GM21381 (cell line): ENCODE measurements around the gene SLC24A4.
A peak's percentile ranks its signal among the peaks of the same experiment; 100 is the strongest.

ENCODE experiments used
- ATAC-seq: cut with Tn5 transposase; IDR thresholded peaks from one replicate; pipeline ENCODE4 v1.9.1; 2021; ENCODE audit warnings: mild to moderate bottlenecking, moderate library complexity; ENCODE audit not compliant: unreplicated experiment

The SLC24A4 gene

GRCh38 chr14:92495027-92495426, 172.1 kb downstream of the SLC24A4 start:
- ATAC-seq: no peak

GRCh38 chr14:92496191-92496857, 173.4 kb downstream of the SLC24A4 start:
- ATAC-seq: no peak

GRCh38 chr14:92497391-92497790, 174.4 kb downstream of the SLC24A4 start:
- ATAC-seq: no peak

GRCh38 chr14:92499234-92499633, 176.3 kb downstream of the SLC24A4 start:
- ATAC-seq: no peak

- ATAC-seq: no peak
Measured at GRCh38 chr14:92500491-92500941, 177.6 kb downstream of the SLC24A4 start.

GRCh38 chr14:92501891-92502351, 179.0 kb downstream of the SLC24A4 start:
- ATAC-seq: no peak

GRCh38 chr14:92502541-92503286, 179.7 kb downstream of the SLC24A4 start:
- ATAC-seq: no peak

- no peak for ATAC-seq
Measured at GRCh38 chr14:92503756-92504491, 181.0 kb downstream of the SLC24A4 start.

- no peak for ATAC-seq
Measured at GRCh38 chr14:92505826-92506225, 182.9 kb downstream of the SLC24A4 start.

GRCh38 chr14:92506231-92506630, 183.3 kb downstream of the SLC24A4 start:
- no peak for ATAC-seq

GRCh38 chr14:92507174-92507768, 184.3 kb downstream of the SLC24A4 start:
- ATAC-seq: no peak

GRCh38 chr14:92510972-92511371, 188.0 kb downstream of the SLC24A4 start:
- no peak for ATAC-seq

- ATAC-seq: no peak
Measured at GRCh38 chr14:92511453-92512238, 188.7 kb downstream of the SLC24A4 start.

- no peak for ATAC-seq
Measured at GRCh38 chr14:92512807-92513203, 189.8 kb downstream of the SLC24A4 start.

- peak; percentile 65 for ATAC-seq
Measured at GRCh38 chr14:92513204-92513965, 190.4 kb downstream of the SLC24A4 start, which contains the start of gene RIN3. Gene RIN3 (plus strand): TSS chr14:92513781. CDS start chr14:92513933, 152 bp downstream.

GRCh38 chr14:92513966-92514843, 191.2 kb downstream of the SLC24A4 start:
- peak; percentile 32 for ATAC-seq

- ATAC-seq: no peak
Measured at GRCh38 chr14:92514844-92515514, 192.0 kb downstream of the SLC24A4 start.
